HG03460 (cell line): ENCODE measurements around the gene S1PR3.

Source experiments
- ATAC-seq: cut with Tn5 transposase; IDR thresholded peaks from one replicate; pipeline ENCODE4 v1.9.1; 2021; ENCODE audit not compliant: unreplicated experiment

S1PR3 gene

GRCh38 chr9:89032661-89033060 is 41.4 kb downstream of the S1PR3 start:
- ATAC-seq: no peak

- ATAC-seq: no peak
Observed at GRCh38 chr9:89036383-89036782, 45.1 kb downstream of the S1PR3 start.

DNA sequence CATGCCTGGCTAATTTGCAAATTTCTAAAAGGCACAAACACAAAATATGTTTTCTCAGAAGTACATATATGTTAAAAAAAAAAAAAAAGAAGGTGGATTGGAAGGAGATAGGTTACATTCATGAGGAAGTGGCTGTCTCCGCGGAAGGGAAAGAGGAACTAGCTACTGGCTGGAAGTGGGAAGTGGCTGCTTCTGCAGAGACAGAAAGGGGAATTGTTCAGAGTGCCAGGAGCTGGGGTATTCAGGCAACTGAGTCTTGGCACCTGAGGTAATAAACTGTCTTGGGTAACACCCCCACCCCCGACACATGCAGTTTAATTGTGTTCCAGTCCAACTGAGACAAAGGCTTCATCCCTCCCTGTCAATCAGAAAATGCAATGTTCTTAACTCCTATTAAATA is 45.6 kb downstream of the S1PR3 start:
- ATAC-seq: no peak

DNA sequence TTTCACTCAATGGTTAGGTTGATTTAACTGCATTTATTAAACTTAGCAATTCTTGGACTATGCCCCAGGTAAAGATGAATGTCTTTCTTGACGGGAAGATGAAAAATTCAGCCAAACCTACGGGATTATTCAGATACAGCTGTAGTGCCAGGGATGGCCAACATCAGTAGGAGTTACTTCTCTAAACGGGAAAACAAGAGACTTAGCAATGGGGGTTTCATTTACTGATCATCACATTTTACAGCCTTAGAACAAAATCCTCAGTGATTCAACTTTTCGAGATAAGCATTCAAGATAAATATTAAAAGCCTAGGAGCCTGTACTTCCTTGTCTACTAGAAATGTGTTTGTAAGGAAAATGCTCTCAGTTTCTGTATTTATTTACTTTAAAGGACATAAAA is 46.1 kb downstream of the S1PR3 start:
- ATAC-seq: no peak

DNA sequence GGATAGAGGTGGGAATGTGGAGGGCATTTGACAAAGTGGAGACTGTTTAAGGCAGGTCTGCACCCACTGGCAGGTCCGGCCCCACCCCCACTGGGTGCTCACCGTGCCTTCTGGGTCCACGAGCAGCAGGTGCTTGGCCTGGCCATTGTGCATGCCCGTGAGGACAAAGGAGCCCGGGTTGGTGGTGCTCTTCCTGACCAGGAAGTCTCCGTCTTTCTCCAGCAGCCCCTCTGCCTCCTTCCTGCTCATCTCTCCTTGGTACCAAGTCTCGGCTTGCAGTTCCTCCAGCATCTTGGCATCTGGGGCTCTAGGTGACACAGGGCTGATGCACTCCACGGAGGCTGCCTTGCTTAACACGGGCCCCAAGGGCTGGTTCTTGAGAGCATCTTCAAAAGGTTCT is 46.6 kb downstream of the S1PR3 start:
- no peak for ATAC-seq

- no peak for ATAC-seq
Observed at GRCh38 chr9:89038382-89039103, 47.3 kb downstream of the S1PR3 start.

GRCh38 chr9:89039104-89039465 is 47.8 kb downstream of the S1PR3 start:
- ATAC-seq: no peak

- no peak for ATAC-seq
Observed at GRCh38 chr9:89039664-89040063, 48.4 kb downstream of the S1PR3 start.

- ATAC-seq: no peak
Observed at GRCh38 chr9:89042984-89043383, 51.7 kb downstream of the S1PR3 start.

GRCh38 chr9:89044104-89044503 is 52.8 kb downstream of the S1PR3 start:
- no peak for ATAC-seq

GRCh38 chr9:89044881-89045280 is 53.6 kb downstream of the S1PR3 start:
- no peak for ATAC-seq

DNA sequence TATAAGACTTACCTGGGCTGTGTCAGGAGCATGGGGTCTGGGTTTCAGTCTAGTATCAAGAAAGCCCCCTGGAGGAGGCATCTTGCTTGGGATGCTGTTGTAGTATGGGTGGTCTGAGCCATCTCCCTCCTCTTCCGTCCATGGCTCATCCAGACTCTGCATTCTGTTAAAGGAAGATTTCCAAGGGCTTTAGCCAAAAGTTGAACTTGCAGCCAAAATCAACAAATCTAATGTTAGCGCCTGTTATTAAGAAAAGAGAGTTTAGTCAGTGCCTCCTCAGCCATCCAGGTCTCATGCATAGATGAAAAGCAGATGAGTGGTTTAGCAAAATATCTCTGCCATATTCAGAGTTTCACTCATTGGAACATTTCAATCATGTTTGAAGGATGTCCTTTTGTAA is 55.6 kb downstream of the S1PR3 start:
- ATAC-seq: no peak

- no peak for ATAC-seq
Observed at GRCh38 chr9:89047667-89048066, 56.4 kb downstream of the S1PR3 start.

- ATAC-seq: no peak
Observed at GRCh38 chr9:89048616-89049015, 57.3 kb downstream of the S1PR3 start.

GRCh38 chr9:89049646-89050045 is 58.4 kb downstream of the S1PR3 start:
- no peak for ATAC-seq

- ATAC-seq: no peak
Observed at GRCh38 chr9:89051421-89052025, 60.3 kb downstream of the S1PR3 start.

DNA sequence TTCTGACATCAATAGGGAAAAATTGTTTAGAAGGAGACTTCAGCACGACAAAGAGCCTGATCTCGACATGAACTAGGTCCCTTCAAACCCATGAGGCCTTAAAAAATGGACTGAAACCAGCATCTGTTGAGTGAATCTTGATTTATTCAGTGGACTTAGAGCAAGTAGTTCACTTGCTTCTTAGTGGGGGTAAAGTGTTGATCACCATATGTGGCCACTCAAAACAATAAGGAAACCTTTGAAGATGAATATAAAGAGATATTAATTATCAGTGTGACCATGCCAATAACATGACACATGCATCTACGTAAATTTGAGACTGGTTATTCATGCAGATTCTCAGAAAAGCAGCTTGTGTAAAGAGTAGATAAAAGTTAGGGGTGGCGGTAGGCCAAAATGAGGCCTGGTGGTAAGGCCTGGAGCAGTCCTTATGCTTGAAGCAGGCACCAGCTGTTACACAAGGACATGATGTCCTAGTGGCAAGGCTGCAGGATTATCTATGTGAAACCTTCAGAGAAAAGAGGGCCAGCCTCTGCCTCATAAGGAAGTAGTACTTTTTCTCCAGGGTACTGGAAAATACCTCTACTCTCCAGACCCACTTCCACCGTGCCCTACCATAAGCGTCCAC is 61.3 kb downstream of the S1PR3 start:
- no peak for ATAC-seq

DNA sequence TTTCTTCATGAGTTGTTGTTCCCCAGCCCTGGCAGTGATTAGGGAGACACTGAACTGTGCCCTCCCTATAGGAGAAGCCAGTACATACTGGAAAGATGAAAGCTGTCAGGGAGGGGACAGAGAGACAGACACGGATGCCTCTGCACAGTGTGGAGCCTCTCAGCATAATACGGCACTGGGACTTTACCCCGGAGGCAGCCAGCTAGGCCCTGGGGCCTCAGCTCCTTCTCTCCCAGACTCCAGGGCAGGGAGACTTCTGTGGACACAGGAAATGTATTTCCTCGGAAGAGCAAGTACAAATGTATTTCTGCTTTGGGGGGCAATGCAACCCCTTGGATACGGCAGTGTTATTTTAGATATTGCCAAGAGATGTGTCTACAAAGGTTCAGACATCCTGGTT is 62.0 kb downstream of the S1PR3 start:
- no peak for ATAC-seq
